Activated CD4-positive, alpha-beta T cell treated with anti-CD3 and anti-CD28 coated beads, Interleukin-10, Interleukin-2, amounts not matched to agents 100 ng/mL and 50 ng/mL, durations not matched to agents 16 hours and 8 hours (primary cell): ENCODE data around the gene BPTF.
"Not testable (repeated sequence)": the region's sequence is repeated elsewhere in the genome, so short reads cannot be mapped to it uniquely, and the experiment has no call there.

Experiments
- DNase-seq: peaks from one replicate; pipeline ENCODE4 v3.0.0-alpha.2; 2020

Gene BPTF

GRCh38 chr17:68015081-68015723 is 189.9 kb downstream of the BPTF start:
- DNase-seq, result no peak

- no peak for DNase-seq
These were observed 191.5 kb downstream of the BPTF start for GRCh38 chr17:68016838-68017237.

GRCh38 chr17:68018493-68018892 is 193.2 kb downstream of the BPTF start:
- not testable (repeated sequence) for DNase-seq

- DNase-seq, result no peak
These were observed 194.0 kb downstream of the BPTF start for GRCh38 chr17:68019336-68019674.

- peak; percentile 97 for DNase-seq
These were observed 194.5 kb downstream of the BPTF start for GRCh38 chr17:68019675-68020408.

GRCh38 chr17:68020409-68020756 is 195.1 kb downstream of the BPTF start:
- DNase-seq, result no peak

- DNase-seq, result not testable (repeated sequence)
These were observed 195.5 kb downstream of the BPTF start for GRCh38 chr17:68020791-68021190.

- DNase-seq, result no peak
These were observed 196.7 kb downstream of the BPTF start for GRCh38 chr17:68021963-68022362.

GRCh38 chr17:68022547-68022946 is 197.2 kb downstream of the BPTF start:
- DNase-seq, result not testable (repeated sequence)

- DNase-seq, result no peak
These were observed 204.4 kb downstream of the BPTF start for GRCh38 chr17:68029512-68030215.
